Measurements from ENCODE around the gene COMMD6. TPM values are rescaled to one million over a fixed set of nuclear protein-coding genes. Genes with fewer than 3 reads are reported as not detected.

Gene COMMD6
- total RNA-seq, 1 experiment from 2014 or later, result 50.9 TPM

DNA sequence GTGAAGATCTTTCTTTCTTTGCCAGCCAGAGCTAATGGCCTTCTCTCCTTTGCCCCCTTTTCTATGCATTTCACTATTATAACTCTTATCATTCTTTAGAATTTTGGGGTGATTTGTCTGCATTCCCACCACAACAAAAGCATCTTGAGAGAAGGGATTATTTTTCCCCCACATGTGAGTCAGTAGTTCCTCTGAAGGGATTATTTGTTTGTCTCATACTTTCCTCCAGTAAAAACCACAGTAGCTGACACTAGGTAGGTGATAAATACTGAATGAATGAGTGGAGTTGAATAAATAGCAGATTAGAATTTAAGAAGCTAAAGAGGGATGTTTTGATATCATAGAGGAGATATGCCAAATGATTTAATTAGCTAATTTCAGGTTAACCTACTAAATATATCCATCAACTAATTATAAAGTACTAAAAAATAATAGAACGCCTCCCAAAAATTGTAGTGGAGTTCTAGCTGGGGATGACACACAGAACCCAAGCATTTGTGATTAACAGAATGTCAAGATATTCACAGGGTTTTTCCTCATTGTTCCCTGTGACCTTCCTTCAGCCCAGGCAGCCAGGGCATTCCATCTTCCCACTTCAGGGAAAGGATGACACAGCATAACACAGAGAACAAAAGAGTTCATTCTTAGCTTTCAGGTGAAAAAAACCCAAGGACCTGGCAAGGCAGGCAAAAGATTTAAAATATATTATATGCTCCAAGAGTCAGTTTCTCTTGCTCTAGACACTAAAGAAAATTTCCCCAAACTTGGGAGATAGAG lies 52.2 kb downstream of the COMMD6 start:
- DNase-seq (ENCODE audit: low spot score), result peak; percentile 45

GRCh38 chr13:75482820-75483079 lies 54.9 kb downstream of the COMMD6 start:
- DNase-seq (ENCODE audit: low spot score), result no peak

DNA sequence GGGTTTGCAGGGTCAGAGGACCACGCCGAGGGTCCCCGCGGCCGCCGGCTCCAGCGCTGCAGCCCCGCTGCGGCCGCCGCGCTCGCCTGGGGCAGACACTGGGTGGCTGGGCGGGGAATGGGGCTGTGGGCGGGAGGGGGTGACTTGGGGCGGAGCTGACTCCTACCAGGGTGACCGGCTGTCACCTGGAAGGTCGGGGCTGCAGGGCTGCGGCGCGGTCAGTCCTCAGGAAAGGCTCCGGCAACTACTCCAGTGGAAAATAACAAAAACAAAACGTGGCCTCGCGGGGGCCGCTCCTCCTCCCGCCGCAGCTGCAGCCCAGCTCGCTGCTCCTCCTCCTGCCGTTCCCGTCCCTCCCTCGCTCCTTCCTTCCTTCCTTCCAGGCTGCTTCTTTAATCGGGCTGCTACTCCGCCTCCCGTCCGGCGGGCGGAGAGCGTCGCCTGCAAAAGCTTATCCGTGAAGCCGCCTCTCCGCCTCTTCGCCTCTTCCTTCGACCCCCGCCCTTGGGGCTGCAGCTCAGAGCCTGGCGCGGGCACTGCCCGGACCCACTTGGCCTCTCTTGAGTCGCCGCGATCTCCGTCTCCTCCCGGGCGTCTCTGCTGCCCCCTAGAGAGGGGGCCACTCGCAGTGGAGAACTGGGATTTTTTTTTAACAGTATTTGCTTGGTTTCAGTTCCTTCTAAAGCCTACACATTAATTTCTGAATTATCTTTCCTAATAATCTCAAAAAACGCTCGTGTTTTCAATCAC lies 55.4 kb downstream of the COMMD6 start, which contains the start of gene TBC1D4:
Gene TBC1D4, minus strand, starts transcription at position 100 of the 750 bp plus-strand sequence. CDS start 402 bp downstream, outside the sequence.
- peak; percentile 95 for DNase-seq (ENCODE audit: low spot score)

GRCh38 chr13:75481176-75482069 lies 56.2 kb downstream of the COMMD6 start:
- DNase-seq (ENCODE audit: low spot score), result peak; percentile 71

GRCh38 chr13:75480671-75481175 lies 56.9 kb downstream of the COMMD6 start:
- peak; percentile 97 for DNase-seq (ENCODE audit: low spot score)

- no peak for DNase-seq (ENCODE audit: low spot score)
These were observed 58.4 kb downstream of the COMMD6 start for GRCh38 chr13:75479102-75479740.

GRCh38 chr13:75478659-75479058 lies 59.0 kb downstream of the COMMD6 start:
- no peak for DNase-seq (ENCODE audit: low spot score)

Other genes with a start within 250 kb of the COMMD6 start
- 29.0 and 29.6 TPM in 2 replicates for gene TBC1D4, start 55.7 kb downstream of the COMMD6 start, total RNA-seq (2014; rRNA removed; shearing (Covaris generic))
- gene UCHL3, start 11.9 kb upstream of the COMMD6 start, total RNA-seq (2014; rRNA removed; shearing (Covaris generic)), result 54.7 and 59.0 TPM in 2 replicates
- gene LMO7, start 98.5 kb upstream of the COMMD6 start, total RNA-seq (2014; rRNA removed; shearing (Covaris generic)), result 111 and 130 TPM in 2 replicates